ENCODE measurements around the gene FLNC. TPM values are rescaled to one million over a fixed set of nuclear protein-coding genes. Genes with fewer than 3 reads are reported as not detected.

Gene FLNC, protein sequence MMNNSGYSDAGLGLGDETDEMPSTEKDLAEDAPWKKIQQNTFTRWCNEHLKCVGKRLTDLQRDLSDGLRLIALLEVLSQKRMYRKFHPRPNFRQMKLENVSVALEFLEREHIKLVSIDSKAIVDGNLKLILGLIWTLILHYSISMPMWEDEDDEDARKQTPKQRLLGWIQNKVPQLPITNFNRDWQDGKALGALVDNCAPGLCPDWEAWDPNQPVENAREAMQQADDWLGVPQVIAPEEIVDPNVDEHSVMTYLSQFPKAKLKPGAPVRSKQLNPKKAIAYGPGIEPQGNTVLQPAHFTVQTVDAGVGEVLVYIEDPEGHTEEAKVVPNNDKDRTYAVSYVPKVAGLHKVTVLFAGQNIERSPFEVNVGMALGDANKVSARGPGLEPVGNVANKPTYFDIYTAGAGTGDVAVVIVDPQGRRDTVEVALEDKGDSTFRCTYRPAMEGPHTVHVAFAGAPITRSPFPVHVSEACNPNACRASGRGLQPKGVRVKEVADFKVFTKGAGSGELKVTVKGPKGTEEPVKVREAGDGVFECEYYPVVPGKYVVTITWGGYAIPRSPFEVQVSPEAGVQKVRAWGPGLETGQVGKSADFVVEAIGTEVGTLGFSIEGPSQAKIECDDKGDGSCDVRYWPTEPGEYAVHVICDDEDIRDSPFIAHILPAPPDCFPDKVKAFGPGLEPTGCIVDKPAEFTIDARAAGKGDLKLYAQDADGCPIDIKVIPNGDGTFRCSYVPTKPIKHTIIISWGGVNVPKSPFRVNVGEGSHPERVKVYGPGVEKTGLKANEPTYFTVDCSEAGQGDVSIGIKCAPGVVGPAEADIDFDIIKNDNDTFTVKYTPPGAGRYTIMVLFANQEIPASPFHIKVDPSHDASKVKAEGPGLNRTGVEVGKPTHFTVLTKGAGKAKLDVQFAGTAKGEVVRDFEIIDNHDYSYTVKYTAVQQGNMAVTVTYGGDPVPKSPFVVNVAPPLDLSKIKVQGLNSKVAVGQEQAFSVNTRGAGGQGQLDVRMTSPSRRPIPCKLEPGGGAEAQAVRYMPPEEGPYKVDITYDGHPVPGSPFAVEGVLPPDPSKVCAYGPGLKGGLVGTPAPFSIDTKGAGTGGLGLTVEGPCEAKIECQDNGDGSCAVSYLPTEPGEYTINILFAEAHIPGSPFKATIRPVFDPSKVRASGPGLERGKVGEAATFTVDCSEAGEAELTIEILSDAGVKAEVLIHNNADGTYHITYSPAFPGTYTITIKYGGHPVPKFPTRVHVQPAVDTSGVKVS (N-terminal part only)
- 77.7 and 271 TPM in 2 replicates for total RNA-seq

DNA sequence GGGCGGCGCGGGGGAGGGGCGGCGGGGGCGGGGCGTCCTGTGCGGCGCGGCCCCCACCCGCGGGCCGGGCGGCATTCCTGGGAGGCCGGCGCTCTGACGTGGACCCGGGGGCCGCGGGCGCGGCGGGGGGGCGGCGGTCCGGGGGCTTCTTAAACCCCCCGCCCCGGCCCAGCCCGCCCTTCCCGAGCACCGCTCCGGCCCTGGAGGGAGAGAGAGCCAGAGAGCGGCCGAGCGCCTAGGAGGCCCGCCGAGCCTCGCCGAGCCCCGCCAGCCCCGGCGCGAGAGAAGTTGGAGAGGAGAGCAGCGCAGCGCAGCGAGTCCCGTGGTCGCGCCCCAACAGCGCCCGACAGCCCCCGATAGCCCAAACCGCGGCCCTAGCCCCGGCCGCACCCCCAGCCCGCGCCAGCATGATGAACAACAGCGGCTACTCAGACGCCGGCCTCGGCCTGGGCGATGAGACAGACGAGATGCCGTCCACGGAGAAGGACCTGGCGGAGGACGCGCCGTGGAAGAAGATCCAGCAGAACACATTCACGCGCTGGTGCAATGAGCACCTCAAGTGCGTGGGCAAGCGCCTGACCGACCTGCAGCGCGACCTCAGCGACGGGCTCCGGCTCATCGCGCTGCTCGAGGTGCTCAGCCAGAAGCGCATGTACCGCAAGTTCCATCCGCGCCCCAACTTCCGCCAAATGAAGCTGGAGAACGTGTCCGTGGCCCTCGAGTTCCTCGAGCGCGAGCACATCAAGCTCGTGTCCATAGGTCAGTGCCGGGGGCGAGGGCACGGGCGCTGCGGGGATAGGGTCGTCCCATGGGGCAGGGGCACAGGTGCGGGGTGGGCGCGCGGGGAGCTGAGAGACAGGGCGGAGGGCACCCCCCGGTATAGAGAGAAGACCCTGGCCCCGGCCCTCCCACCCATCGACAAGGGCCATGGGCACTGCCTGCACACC is at the start of gene FLNC:
TSS of gene FLNC (plus strand) at position 176 of the 947 bp plus-strand sequence. CDS start at position 408, 232 bp downstream.

DNA sequence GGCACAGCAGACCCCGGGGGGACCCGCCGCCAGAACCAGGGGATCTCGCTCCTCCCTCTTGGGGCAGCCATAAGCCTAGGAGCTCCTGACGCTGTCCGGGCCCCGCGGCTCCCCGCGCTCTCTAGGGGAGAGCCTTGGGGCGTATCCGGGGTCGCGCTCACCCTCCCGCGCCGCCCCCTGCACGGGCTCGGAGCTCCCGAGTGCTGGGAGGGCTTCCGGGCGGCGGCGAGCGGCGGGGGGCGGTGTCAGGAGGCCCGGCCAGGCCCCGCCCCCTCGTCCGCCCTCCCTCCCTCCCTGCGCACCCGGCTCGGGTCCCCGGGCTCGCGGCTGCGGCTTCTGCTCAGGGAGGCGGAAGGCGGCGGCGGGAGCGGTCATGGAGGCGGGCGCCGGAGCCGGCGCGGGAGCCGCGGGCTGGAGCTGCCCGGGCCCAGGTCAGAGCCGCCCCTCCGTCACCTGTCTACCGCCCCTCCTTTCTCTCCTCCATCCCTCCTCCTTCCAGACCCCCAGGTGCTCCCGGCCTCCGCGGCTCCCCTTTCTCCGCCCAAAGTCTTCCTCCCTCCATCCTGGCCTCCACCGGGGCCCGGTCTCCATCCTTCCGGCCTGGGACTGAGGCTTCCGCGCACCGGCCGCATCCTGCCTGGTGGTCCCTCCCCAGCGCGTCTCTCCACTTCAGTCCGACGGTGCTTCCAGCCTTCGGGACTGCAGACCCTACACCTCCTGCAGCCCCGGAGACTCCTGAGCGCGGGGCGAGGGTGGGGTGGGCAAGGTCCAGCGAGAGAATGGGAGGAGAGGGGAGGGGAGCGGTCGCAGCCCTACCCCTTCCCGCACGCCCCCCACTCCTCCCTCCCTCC is 38.9 kb upstream of the FLNC start, which contains the start of gene CCDC136:
TSS of gene CCDC136 (plus strand) at position 848 of the 851 bp plus-strand sequence. CDS start 444 bp downstream, outside the sequence.

GRCh38 chr7:128862571-128863432 is 32.6 kb downstream of the FLNC start, which contains the start of gene ATP6V1F:
ATP6V1F (plus strand) TSS chr7:128862856; CDS start chr7:128862905, 49 bp downstream.

Other genes starting within 250 kb of the FLNC start
- gene GARIN1A, start 158.1 kb upstream of the FLNC start, total RNA-seq, result 0.76 and 1.2 TPM in 2 replicates
- 354 and 588 TPM in 2 replicates for gene CALU, start 91.0 kb upstream of the FLNC start, total RNA-seq
- gene OPN1SW, start 54.6 kb upstream of the FLNC start, total RNA-seq, result not detected in 2 replicates
- 0.65 and 1.2 TPM in 2 replicates for gene CCDC136, start 38.4 kb upstream of the FLNC start, total RNA-seq
- 78.3 and 111 TPM in 2 replicates for gene ATP6V1F, start 32.5 kb downstream of the FLNC start, total RNA-seq
- gene KCP, start 80.3 kb downstream of the FLNC start, total RNA-seq, result 0.33 and 1.2 TPM in 2 replicates
- under 0.01 and 0.22 TPM in 2 replicates for gene IRF5, start 107.5 kb downstream of the FLNC start, total RNA-seq
- 49.9 and 57.2 TPM in 2 replicates for gene TNPO3, start 224.7 kb downstream of the FLNC start, total RNA-seq

All from placental epithelial cell (primary cell).